Anterior cingulate cortex (tissue), 58 donors: Measurements from ENCODE around the gene SELENOO.
A peak's percentile ranks its signal among the peaks of the same experiment; 100 is the strongest.
"Not testable (repeated sequence)": the region's sequence is repeated elsewhere in the genome, so short reads cannot be mapped to it uniquely, and the experiment has no call there.

Source experiments
- DNase-seq, 58 donors: peaks; one replicate each; lab custom pipeline; 2025; lab: John Stamatoyannopoulos, UW

SELENOO gene

DNA sequence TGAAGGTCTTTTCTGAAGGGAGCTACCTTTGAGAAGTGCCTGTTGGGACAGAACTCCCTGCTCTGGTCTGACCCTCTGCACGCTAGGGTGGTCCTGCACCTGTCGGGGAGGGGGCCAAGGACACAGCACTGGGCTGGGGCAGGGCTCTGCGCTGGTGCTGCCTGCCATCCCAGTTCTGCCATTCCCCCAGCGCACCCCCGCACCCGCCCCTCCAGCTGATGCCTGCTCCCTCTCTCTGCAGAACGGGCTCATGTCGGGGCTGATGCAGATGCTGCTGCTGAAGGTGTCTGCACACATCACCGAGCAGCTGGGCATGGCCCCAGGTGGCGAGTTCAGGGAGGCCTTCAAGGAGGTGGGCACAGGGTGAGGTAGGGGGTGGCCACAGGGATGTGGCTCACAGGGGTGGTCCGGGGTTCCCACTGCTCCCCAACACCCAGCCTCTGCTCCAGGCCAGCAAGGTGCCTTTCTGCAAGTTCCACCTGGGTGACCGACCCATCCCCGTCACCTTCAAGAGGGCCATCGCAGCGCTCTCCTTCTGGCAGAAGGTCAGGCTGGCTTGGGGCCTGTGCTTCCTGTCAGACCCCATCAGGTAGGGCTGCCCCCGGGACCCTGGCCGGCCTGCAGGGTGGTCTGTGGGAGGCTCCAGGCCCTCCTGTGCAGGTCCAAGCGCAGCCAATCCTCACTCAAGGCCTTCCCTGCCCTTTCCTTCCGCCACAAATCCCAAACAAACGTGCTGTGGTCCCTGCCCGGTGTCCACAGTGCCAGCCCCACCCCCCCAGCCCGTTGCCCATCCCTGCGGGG, 3.6 kb upstream of the SELENOO start:
- DNase-seq = no peak

DNA sequence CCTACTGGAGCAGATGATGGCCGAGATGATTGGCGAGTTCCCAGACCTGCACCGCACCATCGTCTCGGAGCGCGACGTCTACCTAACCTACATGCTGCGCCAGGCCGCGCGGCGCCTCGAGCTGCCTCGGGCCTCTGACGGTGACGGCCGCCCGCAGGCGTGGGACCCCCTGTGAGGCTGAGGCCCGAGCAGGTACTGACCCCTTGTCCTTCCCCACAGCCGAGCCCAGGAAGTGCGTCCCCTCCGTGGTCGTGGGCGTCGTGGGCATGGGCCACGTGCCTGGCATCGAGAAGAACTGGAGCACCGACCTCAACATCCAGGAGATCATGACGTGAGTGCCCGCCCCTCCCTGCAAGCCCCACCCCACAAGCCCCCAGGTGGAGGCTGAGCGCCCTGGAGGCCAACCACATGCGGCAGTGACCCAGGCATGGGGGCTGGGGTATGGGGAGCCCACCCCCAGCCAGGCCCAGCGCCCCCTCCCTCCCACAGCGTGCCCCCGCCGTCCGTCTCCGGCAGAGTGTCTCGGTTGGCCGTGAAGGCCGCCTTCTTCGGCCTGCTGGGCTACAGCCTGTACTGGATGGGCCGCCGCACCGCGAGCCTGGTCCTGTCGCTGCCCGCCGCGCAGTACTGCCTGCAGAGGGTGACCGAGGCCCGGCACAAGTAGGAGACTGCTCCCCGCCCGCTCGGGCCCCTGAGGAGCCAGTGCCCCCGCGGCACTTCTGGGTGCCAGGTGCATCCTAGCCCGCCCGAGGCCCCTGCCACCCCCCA, 2.8 kb upstream of the SELENOO start:
- DNase-seq = no peak

DNA sequence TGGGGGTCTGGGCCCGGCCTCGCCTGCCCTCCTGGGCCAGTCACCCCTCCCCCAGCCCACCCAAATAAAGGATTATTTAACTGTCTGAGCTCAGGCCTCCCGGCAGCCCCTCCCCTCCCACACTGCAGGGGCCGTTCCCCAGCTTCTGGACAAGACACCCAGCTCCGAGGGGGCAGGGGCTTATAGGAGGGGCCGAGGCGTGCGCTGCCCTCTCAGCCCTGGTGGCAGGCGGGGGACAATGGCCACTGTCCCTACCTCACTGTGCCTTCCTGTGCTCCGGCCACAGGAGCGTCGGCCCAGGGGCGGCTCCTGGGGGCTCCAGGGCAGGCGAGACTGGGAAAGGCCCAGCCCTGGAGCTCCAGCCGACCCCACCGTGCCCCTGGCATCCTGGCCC, 2.2 kb upstream of the SELENOO start:
- no peak for DNase-seq

DNA sequence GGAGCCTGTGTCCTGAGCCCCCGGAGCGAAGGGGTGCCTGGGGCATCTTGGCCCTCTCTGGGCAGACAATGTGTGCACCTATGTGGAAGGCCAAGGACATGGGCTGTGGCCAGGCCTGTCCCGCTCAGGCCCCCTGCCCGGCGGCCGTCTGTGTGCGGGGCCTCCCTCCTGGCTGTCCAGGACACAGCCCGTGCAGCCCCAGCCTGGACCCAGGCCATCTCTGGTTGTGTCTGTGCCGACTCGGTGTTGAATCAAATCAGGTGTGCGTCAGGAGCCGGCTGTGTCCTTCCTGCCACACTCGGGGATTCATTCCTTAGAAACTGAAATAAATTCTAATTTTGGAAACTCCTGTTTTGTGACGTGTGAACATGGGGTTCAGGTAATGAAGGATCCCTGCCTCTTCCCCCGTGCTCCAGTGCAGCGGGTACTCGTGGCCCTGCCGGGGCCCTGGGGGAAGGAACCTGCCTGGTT, 1.5 kb upstream of the SELENOO start:
- DNase-seq = no peak

DNA sequence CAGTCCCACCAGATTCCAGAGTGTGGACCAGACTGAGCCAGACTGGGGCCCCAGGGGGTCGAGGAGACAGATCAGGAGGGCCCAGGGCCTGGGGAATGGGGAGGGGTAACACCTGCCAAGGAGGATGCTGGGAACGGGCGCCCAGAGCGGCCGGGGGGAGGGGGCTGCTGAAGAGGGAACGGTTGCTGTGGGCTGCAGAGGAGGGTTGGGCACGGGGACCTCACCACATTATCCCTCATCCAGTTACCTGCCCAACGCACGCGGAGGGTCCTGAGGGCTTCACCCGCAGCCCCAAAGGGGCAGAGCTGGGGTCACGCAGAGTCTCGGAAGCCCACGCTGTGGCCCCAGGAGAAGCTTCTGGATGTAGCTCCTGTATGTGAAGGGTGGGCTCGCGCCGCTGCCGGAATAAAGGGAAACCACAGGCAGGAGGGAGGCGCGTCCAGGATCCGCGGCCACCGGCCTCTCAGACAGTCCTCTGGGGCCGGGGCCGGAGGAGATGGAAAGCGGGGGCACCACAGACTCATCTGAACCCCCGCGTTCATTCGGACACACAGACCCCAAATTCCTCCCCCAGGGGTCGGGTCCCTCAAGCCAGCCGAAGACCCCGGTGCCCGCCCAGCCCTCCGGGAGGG, 866 bp upstream of the SELENOO start:
- peak in 1 of 58 donors; percentile 36 for DNase-seq

DNA sequence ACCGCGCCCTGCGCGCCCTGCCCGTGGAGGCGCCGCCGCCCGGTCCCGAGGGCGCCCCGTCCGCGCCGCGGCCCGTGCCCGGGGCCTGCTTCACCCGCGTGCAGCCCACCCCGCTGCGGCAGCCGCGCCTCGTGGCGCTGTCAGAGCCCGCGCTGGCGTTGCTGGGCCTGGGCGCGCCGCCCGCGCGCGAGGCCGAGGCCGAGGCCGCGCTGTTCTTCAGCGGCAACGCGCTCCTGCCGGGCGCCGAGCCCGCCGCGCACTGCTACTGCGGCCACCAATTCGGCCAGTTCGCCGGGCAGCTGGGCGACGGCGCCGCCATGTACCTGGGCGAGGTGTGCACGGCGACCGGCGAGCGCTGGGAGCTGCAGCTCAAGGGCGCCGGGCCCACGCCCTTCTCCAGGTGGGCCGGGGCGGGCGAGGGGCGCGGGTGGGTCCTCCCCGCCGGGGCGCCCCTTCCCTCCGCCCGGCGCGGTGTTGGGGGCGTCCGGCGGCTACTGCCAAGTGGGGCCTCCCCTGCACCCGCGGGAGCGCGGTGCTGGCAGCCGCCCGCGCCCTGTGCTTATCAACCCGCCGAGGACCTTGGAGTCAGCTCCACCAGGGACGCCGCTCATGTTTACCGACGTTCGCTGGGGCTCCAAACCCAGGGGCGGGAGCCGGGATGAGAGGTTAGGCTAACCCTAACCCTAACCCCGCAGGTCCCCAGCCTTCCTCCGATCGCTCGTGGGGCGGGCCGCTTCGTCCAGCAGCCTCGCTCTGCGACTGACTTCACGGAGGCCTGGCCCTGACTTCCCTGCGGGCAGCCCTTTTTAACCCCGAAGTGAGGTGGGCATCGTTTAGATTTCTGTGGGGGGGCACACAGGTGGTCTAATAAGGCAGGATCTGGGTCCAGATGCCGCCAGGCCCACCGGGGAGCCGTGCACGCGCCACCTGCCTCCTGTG, 649 bp downstream of the SELENOO start:
- peak in 2 of 58 donors; percentile 46 to 60 for DNase-seq

DNA sequence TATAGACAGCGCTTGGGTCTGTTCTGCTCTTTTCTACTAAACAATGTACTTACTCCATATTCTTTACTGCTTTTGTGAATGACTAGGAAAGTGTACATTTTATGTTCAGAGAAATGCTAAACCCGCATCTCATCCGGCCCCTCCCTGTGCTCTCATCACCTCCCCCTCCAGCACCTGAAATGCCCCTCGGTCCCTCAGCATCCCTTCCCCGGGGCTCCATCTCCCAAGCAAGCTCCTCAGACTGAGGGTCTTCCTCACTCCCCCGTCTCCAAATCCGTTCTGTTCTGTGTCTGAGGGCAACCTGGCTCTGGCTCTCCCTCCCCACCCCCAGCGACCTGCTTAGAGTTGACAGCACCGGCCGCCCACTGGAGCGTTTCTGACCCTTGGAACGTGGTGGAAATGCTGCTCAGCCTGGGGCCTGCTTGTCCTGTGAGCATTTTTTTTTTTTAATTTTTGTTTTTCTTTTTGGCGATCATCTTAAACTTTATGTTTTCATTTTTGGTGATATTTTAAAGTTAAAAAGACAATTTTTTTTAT, 1.4 kb downstream of the SELENOO start:
- DNase-seq = no peak

DNA sequence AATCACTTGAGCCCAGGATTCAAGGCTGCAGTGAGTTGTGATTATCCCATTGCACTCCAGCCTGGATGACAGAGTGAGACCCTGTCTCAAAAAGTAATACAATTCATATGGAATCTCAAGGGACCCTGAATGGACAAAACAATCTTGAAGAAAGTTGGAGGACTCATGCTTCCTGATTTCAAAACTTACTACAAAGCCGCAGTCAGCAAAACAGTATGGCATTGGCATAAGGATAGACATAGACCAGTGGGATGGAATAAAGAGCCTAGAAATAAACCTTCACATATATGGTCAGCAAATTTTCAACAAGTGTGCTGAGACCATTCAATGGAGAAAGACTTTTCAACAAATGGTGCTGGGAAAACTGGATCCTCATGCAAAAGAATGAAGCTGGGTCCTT, 2.5 kb downstream of the SELENOO start:
- DNase-seq = no peak

DNA sequence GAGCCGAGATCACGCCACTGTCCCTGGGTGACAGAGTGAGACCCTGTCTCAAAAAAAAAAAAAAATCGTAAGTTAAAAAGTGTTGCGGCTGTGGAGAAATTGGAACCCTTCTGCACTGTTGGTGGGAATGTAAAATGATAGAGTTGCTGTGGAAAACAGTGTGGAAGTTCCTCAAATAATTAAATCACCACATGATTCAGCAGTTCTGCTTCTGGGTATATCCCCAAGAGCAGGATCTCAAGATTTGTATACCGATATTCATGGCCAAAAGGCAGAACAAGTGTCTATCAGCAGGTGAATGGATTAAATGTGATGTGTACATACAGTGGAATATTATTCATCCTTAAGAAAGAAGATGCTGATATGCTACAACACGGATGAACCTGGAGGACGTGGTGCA, 3.8 kb downstream of the SELENOO start:
- DNase-seq = no peak

DNA sequence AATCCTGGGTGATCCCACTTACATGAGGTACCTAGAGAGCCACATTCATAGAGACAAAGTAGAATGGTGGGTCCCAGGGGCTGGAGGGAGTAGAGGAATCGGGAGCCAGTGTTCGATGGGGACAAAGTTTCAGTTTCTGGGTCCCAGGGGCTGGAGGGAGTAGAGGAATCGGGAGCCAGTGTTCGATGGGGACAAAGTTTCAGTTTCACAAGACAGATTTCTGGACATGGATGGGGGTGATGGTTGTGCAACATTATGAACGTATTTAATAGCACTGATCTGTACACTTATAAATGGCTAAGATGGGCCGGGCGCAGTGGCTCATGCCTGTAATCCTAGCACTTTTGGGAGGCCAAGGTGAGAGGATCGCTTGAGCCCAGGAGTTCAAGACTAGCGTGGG, 4.2 kb downstream of the SELENOO start:
- not testable (repeated sequence) for DNase-seq

DNA sequence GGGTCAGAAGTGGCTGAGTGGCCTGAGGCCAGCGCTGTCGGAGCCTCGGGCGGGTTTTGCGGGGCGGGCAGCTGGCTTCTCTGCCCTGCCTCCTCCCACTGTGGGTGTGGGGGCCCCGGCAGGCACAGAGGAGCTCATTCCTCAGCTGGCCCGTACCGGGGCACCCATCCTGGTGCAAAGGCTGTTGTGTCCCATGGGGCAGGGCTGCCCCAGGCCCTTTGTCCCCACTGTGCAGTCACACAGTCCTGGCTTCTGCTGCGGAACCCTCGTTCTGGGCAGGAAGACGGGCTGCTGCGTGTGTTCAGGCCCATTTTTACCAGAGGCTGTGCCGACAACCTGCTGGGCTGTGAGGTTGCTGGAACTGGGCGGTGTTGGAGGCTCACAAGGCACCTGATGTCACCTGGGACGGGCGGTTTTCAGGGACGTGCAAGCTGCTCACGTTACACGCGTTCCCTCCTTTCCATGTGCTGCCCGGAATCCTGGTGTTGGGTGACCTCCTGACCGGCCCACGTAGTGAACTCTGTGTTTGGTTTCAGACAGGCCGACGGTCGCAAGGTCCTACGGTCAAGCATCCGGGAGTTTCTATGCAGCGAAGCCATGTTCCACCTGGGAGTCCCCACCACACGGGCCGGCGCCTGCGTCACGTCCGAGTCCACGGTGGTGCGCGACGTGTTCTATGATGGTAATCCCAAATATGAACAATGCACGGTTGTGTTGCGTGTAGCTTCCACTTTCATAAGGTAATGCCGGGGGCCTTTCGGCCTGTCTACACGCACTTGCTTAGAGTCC, 5.2 kb downstream of the SELENOO start:
- DNase-seq = no peak

DNA sequence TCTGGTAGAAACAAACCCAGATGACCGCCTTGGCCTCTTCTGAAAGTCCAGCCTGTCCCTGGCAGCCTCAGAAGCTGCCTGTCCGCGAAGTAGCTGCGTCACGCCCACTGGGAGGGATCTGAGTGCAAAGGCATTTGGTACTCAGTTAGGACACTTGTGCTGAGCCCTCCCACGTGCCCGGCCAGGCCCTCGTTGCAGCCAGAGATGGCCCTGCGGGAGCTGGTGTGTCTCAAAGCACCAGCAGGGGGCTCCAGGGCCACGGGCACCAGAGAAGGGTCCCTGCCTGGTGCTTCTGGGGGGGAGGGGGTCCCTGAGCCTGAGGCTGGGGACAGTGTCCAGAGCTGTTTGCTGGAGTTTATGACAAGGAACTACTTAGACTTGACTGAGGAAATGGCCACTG, 5.8 kb downstream of the SELENOO start:
- peak in 14 of 58 donors; percentile 32 to 75 (median 50) for DNase-seq

DNA sequence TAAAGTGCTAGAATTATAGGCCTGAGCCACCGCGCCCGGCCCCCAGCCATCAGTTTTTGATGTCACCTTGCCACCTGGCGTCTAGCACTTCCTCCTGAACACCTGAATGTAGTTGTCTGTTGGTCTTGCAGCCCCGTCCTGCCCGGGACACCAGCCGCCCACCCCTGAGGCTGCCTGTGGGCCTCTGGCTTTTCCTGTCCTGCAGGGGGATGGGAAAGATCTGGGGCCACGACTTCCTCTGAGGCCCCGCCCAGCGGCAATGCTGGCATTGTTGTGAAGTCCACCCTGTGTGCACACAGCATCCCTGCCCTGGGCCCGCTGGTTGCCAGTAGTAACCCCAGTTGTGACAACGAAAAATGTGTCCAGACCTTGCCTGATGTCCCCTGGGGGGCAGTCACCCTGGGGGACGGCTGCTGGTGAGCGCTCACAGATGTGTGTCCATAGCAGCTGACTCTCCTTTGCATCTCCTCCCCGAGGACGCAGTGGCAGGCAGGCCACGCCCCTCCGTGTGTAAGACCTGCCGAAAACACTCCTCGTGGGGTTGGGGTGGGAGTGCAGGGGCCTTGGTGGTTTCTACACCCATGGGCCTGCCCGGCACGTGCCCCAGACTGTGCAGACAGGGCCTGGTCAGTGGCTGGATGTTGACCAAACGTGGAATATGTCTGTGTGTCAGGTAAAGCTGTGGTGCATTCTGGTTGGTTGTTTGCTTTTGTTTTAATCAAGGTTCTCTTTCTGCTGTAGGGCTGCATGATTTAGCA, 6.8 kb downstream of the SELENOO start:
- no peak for DNase-seq

DNA sequence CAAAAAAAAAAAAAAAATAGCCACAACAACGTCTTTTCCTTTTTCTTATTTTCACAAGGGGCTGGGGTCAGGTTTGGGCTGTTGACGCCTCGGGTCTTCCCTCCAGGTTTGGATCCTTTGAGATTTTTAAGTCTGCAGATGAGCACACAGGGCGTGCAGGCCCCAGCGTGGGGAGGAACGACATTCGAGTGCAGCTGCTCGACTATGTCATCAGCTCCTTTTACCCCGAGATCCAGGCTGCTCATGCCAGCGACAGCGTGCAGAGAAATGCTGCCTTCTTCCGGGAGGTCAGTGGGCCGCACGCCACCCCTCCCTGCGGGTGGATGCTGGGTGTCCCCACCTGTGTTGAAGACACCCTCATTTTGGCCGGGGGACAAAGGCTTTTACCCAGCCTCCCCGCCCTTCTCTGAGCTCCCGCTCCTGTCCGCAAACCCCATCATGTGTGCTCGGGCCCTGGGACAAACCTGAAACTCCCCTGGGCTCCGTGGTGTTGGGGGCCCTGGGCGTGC, 7.7 kb downstream of the SELENOO start:
- DNase-seq = peak in 1 of 58 donors; percentile 21

DNA sequence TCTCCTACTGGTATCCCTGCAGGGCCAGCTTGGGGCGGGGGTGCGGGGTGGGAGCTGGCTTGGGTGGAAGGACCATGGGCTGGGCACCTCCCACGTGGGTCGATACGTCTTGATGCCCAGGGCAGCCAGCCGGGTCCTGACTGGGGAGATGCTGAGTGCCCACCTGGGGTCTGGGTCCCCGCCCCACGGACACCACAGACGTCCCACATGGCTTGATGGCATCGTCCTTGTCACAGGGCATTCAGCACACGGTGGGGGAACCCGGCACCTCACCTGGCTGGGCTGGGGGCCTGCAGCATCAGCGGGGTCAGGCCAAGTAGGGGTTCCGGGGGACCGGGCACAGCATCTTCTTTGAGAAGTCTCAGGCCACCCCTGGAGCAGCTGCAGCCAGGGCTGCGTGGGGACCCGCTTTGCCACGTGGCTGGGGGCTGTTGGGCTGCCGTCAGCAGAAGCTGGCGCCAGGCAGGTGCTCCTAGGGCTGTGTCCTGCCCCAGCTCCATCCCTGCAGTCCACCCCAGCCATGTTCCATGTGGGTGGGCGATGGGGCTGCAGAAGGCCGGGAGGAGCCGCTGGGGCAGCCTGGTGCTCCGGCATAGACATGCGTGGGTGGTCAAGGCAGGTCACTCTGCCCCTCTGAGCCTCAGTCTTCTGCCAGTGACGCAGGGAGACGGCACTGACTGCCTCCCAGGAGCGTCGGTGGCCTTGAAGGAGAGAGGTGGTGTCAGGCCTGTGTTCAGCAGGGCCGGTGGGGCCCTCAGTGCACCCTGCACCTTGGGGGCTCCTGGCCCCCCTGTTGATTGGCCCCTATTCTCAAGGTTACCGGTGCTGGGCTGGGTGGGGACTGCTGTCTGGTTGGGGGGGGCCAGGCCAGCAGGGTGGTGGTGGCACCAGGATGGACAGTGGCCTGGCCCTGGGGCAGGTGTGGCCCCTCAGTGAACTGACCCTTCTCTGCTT, 8.4 kb downstream of the SELENOO start:
- no peak for DNase-seq

DNA sequence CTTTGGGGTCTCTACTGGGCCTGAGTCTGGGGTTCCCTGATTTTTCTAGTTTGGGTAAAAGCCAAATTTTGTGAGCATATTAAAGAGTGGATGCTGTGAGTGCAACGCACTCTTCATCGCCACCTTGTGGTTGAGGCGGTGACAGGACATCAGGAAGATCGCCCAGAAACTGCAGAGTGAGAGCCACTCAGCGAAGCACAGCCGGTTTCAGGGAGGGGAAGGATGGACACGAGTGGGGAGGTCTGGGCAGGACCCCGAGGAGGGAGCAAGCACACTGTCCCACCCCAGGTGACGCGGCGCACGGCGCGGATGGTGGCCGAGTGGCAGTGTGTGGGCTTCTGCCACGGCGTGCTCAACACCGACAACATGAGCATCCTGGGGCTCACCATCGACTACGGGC, 9.1 kb downstream of the SELENOO start:
- peak in 27 of 58 donors; percentile 15 to 73 (median 40) for DNase-seq
